Measurements from ENCODE around the gene DDX17. TPM values are rescaled to one million over a fixed set of nuclear protein-coding genes. Genes with fewer than 3 reads are reported as not detected.

DDX17 gene
- total RNA-seq, 1 donor from 2014 or later: 521 TPM

DNA sequence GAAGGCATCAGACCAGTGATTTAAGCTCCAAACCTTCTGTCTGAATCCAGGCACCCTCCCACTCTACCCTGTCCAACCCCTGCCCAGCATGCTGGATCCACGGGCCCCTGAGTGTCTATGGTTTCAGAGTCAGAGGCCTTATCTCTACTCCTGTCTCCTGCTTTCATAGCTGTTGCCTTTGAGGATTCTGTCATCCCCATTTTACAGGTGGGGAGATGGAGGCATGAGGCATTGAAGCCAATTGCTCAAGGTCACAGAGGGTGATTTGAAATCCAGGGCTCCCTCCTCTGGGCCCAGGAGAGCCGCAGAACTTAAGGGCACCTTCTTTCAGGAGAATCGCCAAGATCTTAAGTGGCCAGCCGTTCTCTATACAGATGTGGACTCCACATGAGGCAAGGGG lies 54.2 kb downstream of the DDX17 start:
- Histone ChIP-seq H3K4me3 (ENCODE audit: low read depth, low read length) (no peak overlapping the region), H3K36me3 (ENCODE audit: control insufficient read depth, insufficient read depth, low read length) (no peaks in the 10 kb centered on the region), H3K27me3 (ENCODE audit: control insufficient read depth, insufficient read depth, low read length) (peaks cover 21% of the 10 kb centered on the region)
- DNase-seq (ENCODE audit: low read depth): no peak
- no peak for FAIRE-seq
- TF ChIP-seq, protein P1, sequence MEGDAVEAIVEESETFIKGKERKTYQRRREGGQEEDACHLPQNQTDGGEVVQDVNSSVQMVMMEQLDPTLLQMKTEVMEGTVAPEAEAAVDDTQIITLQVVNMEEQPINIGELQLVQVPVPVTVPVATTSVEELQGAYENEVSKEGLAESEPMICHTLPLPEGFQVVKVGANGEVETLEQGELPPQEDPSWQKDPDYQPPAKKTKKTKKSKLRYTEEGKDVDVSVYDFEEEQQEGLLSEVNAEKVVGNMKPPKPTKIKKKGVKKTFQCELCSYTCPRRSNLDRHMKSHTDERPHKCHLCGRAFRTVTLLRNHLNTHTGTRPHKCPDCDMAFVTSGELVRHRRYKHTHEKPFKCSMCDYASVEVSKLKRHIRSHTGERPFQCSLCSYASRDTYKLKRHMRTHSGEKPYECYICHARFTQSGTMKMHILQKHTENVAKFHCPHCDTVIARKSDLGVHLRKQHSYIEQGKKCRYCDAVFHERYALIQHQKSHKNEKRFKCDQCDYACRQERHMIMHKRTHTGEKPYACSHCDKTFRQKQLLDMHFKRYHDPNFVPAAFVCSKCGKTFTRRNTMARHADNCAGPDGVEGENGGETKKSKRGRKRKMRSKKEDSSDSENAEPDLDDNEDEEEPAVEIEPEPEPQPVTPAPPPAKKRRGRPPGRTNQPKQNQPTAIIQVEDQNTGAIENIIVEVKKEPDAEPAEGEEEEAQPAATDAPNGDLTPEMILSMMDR (IDR thresholded peaks at IDR 0.05; ENCODE audit: insufficient read depth, low read length, severe bottlenecking): no peak

DNA sequence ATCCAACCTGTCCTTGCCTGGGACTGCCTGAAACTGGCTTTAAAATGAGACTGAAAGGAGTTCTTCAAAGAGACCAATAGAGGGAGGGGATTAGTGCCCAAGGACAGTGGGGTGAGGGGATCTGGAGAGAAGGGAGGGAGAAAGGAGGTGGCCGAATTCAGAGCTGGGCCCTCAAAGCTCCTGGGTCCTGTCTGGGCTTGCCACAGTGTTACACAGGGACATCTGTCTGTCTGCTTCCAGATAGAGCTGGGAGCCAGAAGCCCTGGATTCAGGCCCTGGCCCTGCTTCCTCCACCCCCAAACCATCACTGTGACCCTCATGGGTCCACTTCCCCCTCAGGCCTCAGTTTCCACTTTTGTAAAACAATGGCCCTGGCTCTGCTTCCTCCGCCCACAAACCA lies 54.7 kb downstream of the DDX17 start:
- TF ChIP-seq, protein P1 (IDR thresholded peaks at IDR 0.05; ENCODE audit: insufficient read depth, low read length, severe bottlenecking): no peak
- no peak for FAIRE-seq
- no peaks in the 10 kb centered on the region for H3K36me3 ChIP-seq (ENCODE audit: control insufficient read depth, insufficient read depth, low read length)
- DNase-seq (ENCODE audit: low read depth): no peak
- H3K4me3 ChIP-seq (ENCODE audit: low read depth, low read length): no peak overlapping the region
- peaks cover 21% of the 10 kb centered on the region for H3K27me3 ChIP-seq (ENCODE audit: control insufficient read depth, insufficient read depth, low read length)

DNA sequence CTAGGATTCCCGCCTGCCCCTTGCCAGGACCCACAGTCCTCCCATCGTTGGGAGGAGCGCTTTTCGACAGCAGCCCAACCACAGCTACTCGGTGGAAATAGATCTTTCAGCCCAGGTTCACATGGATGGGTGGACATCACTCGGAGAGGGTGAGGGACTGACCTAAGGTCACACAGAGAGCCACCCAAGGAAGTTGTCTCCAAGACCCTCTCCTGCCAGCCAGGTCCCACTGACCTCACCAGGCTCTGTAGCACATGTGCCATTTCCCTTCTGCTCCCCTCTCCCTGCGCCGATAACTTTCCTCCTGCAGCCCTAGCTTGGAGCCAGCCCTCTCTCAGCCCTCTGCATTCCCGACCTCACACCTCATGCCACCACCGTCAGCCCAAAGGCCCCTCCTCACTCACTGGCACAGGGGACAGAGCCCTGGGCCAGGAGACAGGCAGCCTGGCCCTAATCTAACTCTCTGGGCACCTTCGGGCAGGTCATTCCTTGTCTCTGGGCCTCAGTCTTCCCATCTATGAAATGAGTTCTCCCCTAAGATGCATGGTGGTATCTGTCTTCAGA lies 55.8 kb downstream of the DDX17 start:
- TF ChIP-seq, protein P1 (IDR thresholded peaks at IDR 0.05; ENCODE audit: insufficient read depth, low read length, severe bottlenecking): no peak
- FAIRE-seq: peak; percentile 91
- no peak for DNase-seq (ENCODE audit: low read depth)
- Histone ChIP-seq H3K27me3 (ENCODE audit: control insufficient read depth, insufficient read depth, low read length) (peaks cover 16% of the 10 kb centered on the region), H3K4me3 (ENCODE audit: low read depth, low read length) (no peak overlapping the region), H3K36me3 (ENCODE audit: control insufficient read depth, insufficient read depth, low read length) (no peaks in the 10 kb centered on the region)

DNA sequence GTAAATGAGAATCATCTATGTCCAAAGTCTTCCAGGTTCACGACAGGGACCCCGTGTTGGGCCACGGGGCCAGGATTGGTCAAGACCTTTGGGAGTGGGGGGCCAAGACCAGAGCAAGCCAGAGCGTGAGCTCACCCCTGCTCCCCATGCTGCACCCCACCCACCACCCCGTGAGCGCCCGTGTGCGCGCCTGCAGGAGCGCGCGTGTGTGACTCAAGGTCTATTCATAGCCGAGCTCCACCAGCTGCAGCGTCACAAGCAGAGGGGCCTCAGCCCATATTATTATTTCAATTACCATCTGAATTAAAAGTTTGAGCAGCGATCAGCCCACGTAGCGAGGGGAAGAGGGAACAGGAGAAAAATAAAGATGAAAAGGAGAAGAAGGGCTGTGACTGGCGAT lies 56.3 kb downstream of the DDX17 start:
- TF ChIP-seq, protein P1 (IDR thresholded peaks at IDR 0.05; ENCODE audit: insufficient read depth, low read length, severe bottlenecking): no peak
- Histone ChIP-seq H3K4me3 (ENCODE audit: low read depth, low read length) (no peak overlapping the region), H3K36me3 (ENCODE audit: control insufficient read depth, insufficient read depth, low read length) (no peaks in the 10 kb centered on the region), H3K27me3 (ENCODE audit: control insufficient read depth, insufficient read depth, low read length) (peaks cover 16% of the 10 kb centered on the region)
- FAIRE-seq (no peak), DNase-seq (ENCODE audit: low read depth) (no peak)

DNA sequence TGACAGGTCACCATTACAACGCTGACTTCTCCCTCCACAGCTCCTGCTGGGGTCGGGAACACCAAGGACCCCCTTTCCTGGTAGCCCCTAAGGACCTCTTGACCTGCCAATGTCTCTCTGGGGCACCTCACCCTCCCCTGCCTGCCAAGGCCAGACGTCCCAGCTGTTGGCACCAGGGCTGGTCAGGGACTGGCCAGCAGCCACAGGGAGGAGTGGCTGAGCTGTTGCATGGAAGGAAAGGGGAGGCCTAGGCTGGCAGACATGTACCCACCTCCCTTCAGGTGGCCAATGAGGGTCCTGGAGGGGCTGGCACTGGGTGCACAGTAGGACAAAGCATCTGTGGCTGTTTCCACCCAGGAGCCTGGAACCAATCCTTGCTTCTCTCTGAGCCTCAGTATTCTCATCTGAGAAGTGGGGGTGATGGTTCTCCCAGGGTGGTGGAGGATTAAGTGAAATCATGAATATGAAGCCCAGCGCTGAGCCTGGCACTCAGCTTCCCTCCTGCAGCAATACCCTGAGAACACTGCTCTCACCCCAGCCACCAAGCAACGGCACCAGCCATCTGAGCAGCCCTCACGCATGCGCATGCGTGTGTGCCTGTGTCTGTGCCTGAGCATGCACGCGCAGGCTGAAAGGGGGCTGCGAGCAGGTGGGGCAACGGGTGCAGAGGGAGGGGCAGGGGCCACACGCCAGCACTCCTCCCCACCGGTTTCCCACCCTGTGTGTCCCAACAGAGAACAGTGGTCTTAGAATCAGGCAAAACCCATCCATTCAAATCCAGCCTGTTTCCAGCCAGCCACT lies 57.0 kb downstream of the DDX17 start:
- TF ChIP-seq, protein P1 (IDR thresholded peaks at IDR 0.05; ENCODE audit: insufficient read depth, low read length, severe bottlenecking): no peak
- Histone ChIP-seq H3K36me3 (ENCODE audit: control insufficient read depth, insufficient read depth, low read length) (no peaks in the 10 kb centered on the region), H3K4me3 (ENCODE audit: low read depth, low read length) (no peak overlapping the region), H3K27me3 (ENCODE audit: control insufficient read depth, insufficient read depth, low read length) (peaks cover 11% of the 10 kb centered on the region)
- FAIRE-seq (no peak), DNase-seq (ENCODE audit: low read depth) (no peak)

Data from bronchial epithelial cell (primary cell).